Endothelial cell of umbilical vein (primary cell): Measurements from ENCODE around the gene PCF11. TPM values are rescaled to one million over a fixed set of nuclear protein-coding genes. Genes with fewer than 3 reads are reported as not detected.

Experiments used
- BruUV-seq: library from RNA; stranded (reverse); fragments of 400-500 nt; replicated peaks from 2 replicates; lab custom pipeline; 2021; lab: Mats Ljungman, UMichigan
- CTCF ChIA-PET: fragments of 300-600, 350-600 bp; sonication (Branson Sonifier 250); formaldehyde crosslinking; loops from one replicate; lab custom pipeline; 2021; ENCODE audit warnings: antibody characterized with exemption, inconsistent platforms; lab: Charles Lee
- POLR2A ChIA-PET: fragments of 300-600, 350-600 bp; sonication (Branson Sonifier 250); formaldehyde crosslinking; loops from one replicate; lab custom pipeline; 2021; ENCODE audit warnings: antibody characterized with exemption, inconsistent platforms; lab: Charles Lee
- DNase-seq: peaks from one replicate; pipeline ENCODE4 v3.0.0-alpha.2; 2011; ENCODE audit warnings: low read depth, low spot score
- FAIRE-seq: peaks from 2 replicates; lab custom pipeline; 2011; peaks lifted over from hg19 to GRCh38; lab: Jason Lieb, UNC
- H2AFZ ChIP-seq: 2 replicates; pipeline ENCODE4 v1.6.0; 2012; ENCODE audit warnings: low read depth, low read length, control low read depth, inconsistent platforms
- H3K27ac ChIP-seq: 2 replicates; pipeline ENCODE4 v1.5.1; 2011; ENCODE audit warnings: low read depth, mild to moderate bottlenecking, control low read depth, low read length, moderate library complexity; ENCODE audit not compliant: insufficient read depth
- H3K27me3 ChIP-seq, 2 experiments: 2 replicates each; pipeline versions ENCODE4 v1.6.0 to v1.6.1; 2011; ENCODE audit warnings: low read length in 2 of 2, mixed read lengths in 1 of 2; ENCODE audit not compliant: control insufficient read depth in 2 of 2, insufficient read depth in 2 of 2
- H3K36me3 ChIP-seq, 2 experiments: 2 replicates in 1 of 2; 3 replicates in 1 of 2; pipeline ENCODE4 v1.5.1; 2011; ENCODE audit warnings: low read length in 2 of 2, mild to moderate bottlenecking in 1 of 2, moderate library complexity in 1 of 2; ENCODE audit not compliant: control insufficient read depth in 2 of 2, insufficient read depth in 2 of 2; ENCODE audit errors: extremely low read depth in 1 of 2
- H3K4me1 ChIP-seq: 3 replicates; pipeline ENCODE4 v1.5.1; 2011; ENCODE audit warnings: mild to moderate bottlenecking, low read length; ENCODE audit not compliant: control insufficient read depth, insufficient read depth; ENCODE audit errors: extremely low read depth
- H3K4me2 ChIP-seq: 2 replicates; pipeline ENCODE4 v1.6.1; 2011; ENCODE audit warnings: low read length, control low read depth, mixed read lengths; ENCODE audit not compliant: insufficient read depth
- H3K4me3 ChIP-seq, 3 experiments: fragments of 200-600 bp in 1 of 3; sonication (generic), shearing (Covaris generic) in 1 of 3; replicated peaks in 1 of 3; 2 replicates each; pipeline ENCODE4 v1.5.1; 2011 to 2016; ENCODE audit warnings: control low read depth in 3 of 3, low read length in 3 of 3, mild to moderate bottlenecking in 2 of 3, inconsistent platforms in 1 of 3, low read depth in 1 of 3, moderate library complexity in 1 of 3; ENCODE audit not compliant: insufficient read depth in 1 of 3
- H3K79me2 ChIP-seq: 2 replicates; pipeline ENCODE4 v1.6.0; 2012; ENCODE audit warnings: low read length, inconsistent platforms; ENCODE audit not compliant: control insufficient read depth, insufficient read depth
- H3K9ac ChIP-seq: replicated peaks from 2 replicates; pipeline ENCODE3; 2011; ENCODE audit warnings: low read length, control low read depth; ENCODE audit not compliant: insufficient read depth; ENCODE audit errors: extremely low read depth
- H3K9me1 ChIP-seq: replicated peaks from 3 replicates; pipeline ENCODE4 v1.6.0; 2011; ENCODE audit warnings: mild to moderate bottlenecking, low read length; ENCODE audit not compliant: control insufficient read depth, insufficient read depth; ENCODE audit errors: extremely low read depth
- H3K9me3 ChIP-seq: replicated peaks from 2 replicates; pipeline ENCODE4 v1.5.1; 2012; ENCODE audit warnings: low read length, inconsistent platforms; ENCODE audit not compliant: control insufficient read depth, insufficient read depth
- H4K20me1 ChIP-seq: replicated peaks from 2 replicates; pipeline ENCODE3; 2011; ENCODE audit warnings: mild to moderate bottlenecking, low read length; ENCODE audit not compliant: control insufficient read depth, insufficient read depth; ENCODE audit errors: extremely low read depth
- EZH2 ChIP-seq: IDR thresholded peaks from 2 replicates; pipeline ENCODE4 v1.6.1; 2012; ENCODE audit warnings: borderline replicate concordance, low read depth, mild to moderate bottlenecking, moderate library complexity, low read length, inconsistent platforms; ENCODE audit not compliant: severe bottlenecking
- FOS ChIP-seq: IDR thresholded peaks from 2 replicates; pipeline ENCODE4 v1.6.1; 2011; ENCODE audit warnings: mild to moderate bottlenecking, low read length, moderate library complexity, borderline replicate concordance; ENCODE audit not compliant: insufficient read depth
- GATA2 ChIP-seq: IDR thresholded peaks from 2 replicates; pipeline ENCODE4 v1.7.0; 2011; ENCODE audit warnings: low read depth, mild to moderate bottlenecking, moderate library complexity, mixed read lengths, low read length; ENCODE audit not compliant: insufficient read length, insufficient read depth
- JUN ChIP-seq: IDR thresholded peaks from 2 replicates; pipeline ENCODE4 v1.6.1; 2011; ENCODE audit warnings: borderline replicate concordance, low read depth; ENCODE audit not compliant: insufficient read length, insufficient read depth
- MYC ChIP-seq: IDR thresholded peaks from one replicate; pipeline ENCODE4 v1.6.1; 2011; ENCODE audit warnings: mild to moderate bottlenecking, low read depth, low read length
- POLR2A ChIP-seq: IDR thresholded peaks from 2 replicates; pipeline ENCODE4 v1.6.1; 2012; ENCODE audit warnings: low read depth, mild to moderate bottlenecking, control low read depth, low read length
- dilution Hi-C: fragments of 300-500 bp; cut with MboI; formaldehyde crosslinking; loops from one replicate; pipeline ENCODE4 v1.15.0; 2019; ENCODE audit warnings: low sequenced_read_pairs; ENCODE audit not compliant: extremely low pct_ligation_motif_present
- intact Hi-C: fragments of 100-400 bp; cut with micrococcal nuclease; formaldehyde crosslinking; loops from one replicate; pipeline ENCODE4 v1.10.0; 2022
- polyA plus RNA-seq, 4 experiments: library from polyadenylated mRNA; depleted of rRNA in 3 of 4; stranded (reverse) in 3 of 4; unstranded in 1 of 4; fragments of >200 nt; gene quantifications; 2 replicates each; pipeline versions ENCODE4 v1.2.1 to v1.2.3, GENCODE V29; 2011 to 2012; ENCODE audit warnings: missing spikeins in 1 of 4
- total RNA-seq: library from RNA; stranded (reverse); gene quantifications from 2 replicates; pipeline ENCODE4 v1.2.3, GENCODE V29; 2021
- TF ChIP-seq, protein P1 (sequence below), 2 donors: IDR thresholded peaks; 1 replicate in 1 of 2; 2 replicates in 1 of 2; pipeline ENCODE4 v1.5.1; 2011; ENCODE audit warnings: low read length in 2 of 2, mild to moderate bottlenecking in 2 of 2, moderate library complexity in 2 of 2, control low read depth in 1 of 2, inconsistent platforms in 1 of 2, low read depth in 1 of 2; ENCODE audit not compliant: insufficient read depth in 1 of 2; ENCODE audit errors: extremely low read depth in 1 of 2

The PCF11 gene
- total and polyA plus RNA-seq, 2 donors (not counting 3 experiments of a cell fraction or from before 2014, with no cell fraction given): 38.0 to 51.2 TPM

GRCh38 chr11:83161610-83162199, 4.8 kb downstream of the PCF11 start:
- no TSS peak for BruUV-seq
- POLR2A ChIA-PET: no interaction called here
- Histone ChIP-seq H2AFZ (no peak overlapping the region), H3K79me2 (peaks cover 91% of the 10 kb centered on the region), H3K4me2 (peak overlapping the region; percentile 100), H3K9me3 (no peaks in the 10 kb centered on the region), H3K9ac (no peak overlapping the region), H3K27me3 (no peaks in the 10 kb centered on the region), H3K4me3 (no peak overlapping the region), H3K9me1 (no peaks in the 10 kb centered on the region), H3K36me3 (peaks cover 9 to 27% of the 10 kb centered on the region in 2 experiments), H3K27ac (no peak overlapping the region), H4K20me1 (peaks cover 13% of the 10 kb centered on the region), H3K4me1 (peaks cover 32% of the 10 kb centered on the region)
- DNase-seq (no peak), FAIRE-seq (no peak)
- CTCF ChIA-PET: interaction anchor here (2.1 kb wide), 1 partner anchor 89 kb away, joined by 11 read pairs; no protein-coding TSS in a partner anchor
- intact Hi-C loops (no loop called here), dilution Hi-C loops (no loop called here)
- TF ChIP-seq FOS: no peak
- no peak for TF ChIP-seq MYC
- no peak for TF ChIP-seq GATA2
- TF ChIP-seq POLR2A: no peak
- TF ChIP-seq, protein P1, sequence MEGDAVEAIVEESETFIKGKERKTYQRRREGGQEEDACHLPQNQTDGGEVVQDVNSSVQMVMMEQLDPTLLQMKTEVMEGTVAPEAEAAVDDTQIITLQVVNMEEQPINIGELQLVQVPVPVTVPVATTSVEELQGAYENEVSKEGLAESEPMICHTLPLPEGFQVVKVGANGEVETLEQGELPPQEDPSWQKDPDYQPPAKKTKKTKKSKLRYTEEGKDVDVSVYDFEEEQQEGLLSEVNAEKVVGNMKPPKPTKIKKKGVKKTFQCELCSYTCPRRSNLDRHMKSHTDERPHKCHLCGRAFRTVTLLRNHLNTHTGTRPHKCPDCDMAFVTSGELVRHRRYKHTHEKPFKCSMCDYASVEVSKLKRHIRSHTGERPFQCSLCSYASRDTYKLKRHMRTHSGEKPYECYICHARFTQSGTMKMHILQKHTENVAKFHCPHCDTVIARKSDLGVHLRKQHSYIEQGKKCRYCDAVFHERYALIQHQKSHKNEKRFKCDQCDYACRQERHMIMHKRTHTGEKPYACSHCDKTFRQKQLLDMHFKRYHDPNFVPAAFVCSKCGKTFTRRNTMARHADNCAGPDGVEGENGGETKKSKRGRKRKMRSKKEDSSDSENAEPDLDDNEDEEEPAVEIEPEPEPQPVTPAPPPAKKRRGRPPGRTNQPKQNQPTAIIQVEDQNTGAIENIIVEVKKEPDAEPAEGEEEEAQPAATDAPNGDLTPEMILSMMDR (IDR thresholded peaks at IDR 0.05; ENCODE audit: extremely low read depth in 1 of 2, insufficient read depth in 1 of 2, low read depth in 1 of 2, low read length in 2 of 2): no peak

GRCh38 chr11:83162377-83162776, 5.4 kb downstream of the PCF11 start:
- DNase-seq (no peak), FAIRE-seq (no peak)
- Histone ChIP-seq H2AFZ (no peak overlapping the region), H3K4me1 (peaks cover 32% of the 10 kb centered on the region), H3K4me2 (no peak overlapping the region), H4K20me1 (peaks cover 13% of the 10 kb centered on the region), H3K9me3 (no peaks in the 10 kb centered on the region), H3K27ac (no peak overlapping the region), H3K4me3 (no peak overlapping the region), H3K9ac (no peak overlapping the region), H3K79me2 (peaks cover 94% of the 10 kb centered on the region), H3K9me1 (no peaks in the 10 kb centered on the region), H3K36me3 (peaks cover 9 to 33% of the 10 kb centered on the region in 2 experiments), H3K27me3 (no peaks in the 10 kb centered on the region)
- CTCF ChIA-PET: no interaction called here
- dilution Hi-C loops: no loop called here
- intact Hi-C loops: no loop called here
- no TSS peak for BruUV-seq
- POLR2A ChIA-PET: no interaction called here
- no peak for TF ChIP-seq GATA2
- no peak for TF ChIP-seq JUN
- TF ChIP-seq EZH2: no peak
